CD8-positive, alpha-beta memory T cell (primary cell): ENCODE results near the gene ESF1. TPM values are rescaled to one million over a fixed set of nuclear protein-coding genes. Genes with fewer than 3 reads are reported as not detected.
"Not testable (repeated sequence)": the region's sequence is repeated elsewhere in the genome, so short reads cannot be mapped to it uniquely, and the experiment has no call there.

Source experiments
- CTCF ChIA-PET: fragments of 350-600 bp; sonication (Branson Sonifier 250); formaldehyde crosslinking; loops from one replicate; lab custom pipeline; 2021; ENCODE audit warnings: antibody characterized with exemption; lab: Charles Lee
- POLR2A ChIA-PET: fragments of 350-600 bp; sonication (Branson Sonifier 250); formaldehyde crosslinking; loops from one replicate; lab custom pipeline; 2021; ENCODE audit warnings: antibody characterized with exemption; lab: Charles Lee
- DNase-seq, 5 donors: peaks; one replicate each; pipeline versions ENCODE4 v3.0.0 to v3.0.0-alpha.2; 2020 to 2022; ENCODE audit warnings: mixed read lengths in 1 of 5
- H3K27ac ChIP-seq: one replicate; pipeline ENCODE4 v1.7.0; 2013; ENCODE audit warnings: low read depth, mild to moderate bottlenecking, low read length, moderate library complexity
- H3K27me3 ChIP-seq: 2 replicates; pipeline ENCODE4 v1.7.0; 2013; ENCODE audit warnings: low read length, mild to moderate bottlenecking; ENCODE audit not compliant: insufficient read depth, poor library complexity, severe bottlenecking
- H3K36me3 ChIP-seq: 2 replicates; pipeline ENCODE4 v1.7.0; 2013; ENCODE audit warnings: mild to moderate bottlenecking, low read length, moderate library complexity; ENCODE audit not compliant: insufficient read depth
- H3K4me1 ChIP-seq: 2 replicates; pipeline ENCODE4 v1.7.0; 2013; ENCODE audit warnings: mild to moderate bottlenecking, low read length, moderate library complexity; ENCODE audit not compliant: insufficient read depth
- H3K4me3 ChIP-seq: 2 replicates; pipeline ENCODE4 v1.7.0; 2013; ENCODE audit warnings: mild to moderate bottlenecking, low read length
- H3K9me3 ChIP-seq: 2 replicates; pipeline ENCODE4 v1.7.0; 2013; ENCODE audit warnings: mild to moderate bottlenecking, low read length
- H3K27ac Mint-ChIP-seq, 8 donors: one replicate each; pipeline ENCODE4 v1.8.0; 2020 to 2021; ENCODE audit warnings: mixed read lengths in 8 of 8, mild to moderate bottlenecking in 6 of 8, inconsistent platforms in 3 of 8, moderate library complexity in 3 of 8
- H3K27me3 Mint-ChIP-seq, 2 donors: one replicate each; pipeline ENCODE4 v1.8.0; 2020 to 2021; ENCODE audit warnings: mixed read lengths in 2 of 2, mild to moderate bottlenecking in 1 of 2, moderate library complexity in 1 of 2
- H3K36me3 Mint-ChIP-seq, 3 donors: one replicate each; pipeline ENCODE4 v1.8.0; 2020 to 2021; ENCODE audit warnings: mixed read lengths in 3 of 3, inconsistent platforms in 1 of 3, mild to moderate bottlenecking in 1 of 3
- H3K4me1 Mint-ChIP-seq, 3 donors: one replicate each; pipeline ENCODE4 v1.8.0; 2020 to 2021; ENCODE audit warnings: mixed read lengths in 3 of 3, inconsistent platforms in 1 of 3, mild to moderate bottlenecking in 1 of 3
- H3K4me3 Mint-ChIP-seq, 7 donors: one replicate each; pipeline ENCODE4 v1.8.0; 2020 to 2021; ENCODE audit warnings: mixed read lengths in 7 of 7, mild to moderate bottlenecking in 6 of 7, moderate library complexity in 4 of 7, inconsistent platforms in 2 of 7
- H3K9me3 Mint-ChIP-seq, 5 donors: one replicate each; pipeline ENCODE4 v1.8.0; 2020 to 2022; ENCODE audit warnings: mixed read lengths in 5 of 5, mild to moderate bottlenecking in 3 of 5, moderate library complexity in 2 of 5, inconsistent platforms in 1 of 5
- polyA plus RNA-seq: library from polyadenylated mRNA; unstranded; fragments of 300-500 nt; fragmentation: Illumina TruSeq; gene quantifications from one replicate; pipeline ENCODE4 v1.2.3, GENCODE V29; 2021
- total RNA-seq, 2 experiments: library from RNA; stranded (reverse); gene quantifications; one replicate each; pipeline ENCODE4 v1.2.3, GENCODE V29; 2021

The ESF1 gene
- total and polyA plus RNA-seq, 3 experiments from 2014 or later: 7.5 to 27.1 (median 25.6) TPM

- POLR2A ChIA-PET: no interaction called here
- Histone ChIP-seq H3K4me1 (no peaks in the 10 kb centered on the region), H3K4me3 (no peak overlapping the region), H3K9me3 (no peaks in the 10 kb centered on the region), H3K27ac (no peak overlapping the region), H3K36me3 (peaks cover 21% of the 10 kb centered on the region), H3K27me3 (no peaks in the 10 kb centered on the region)
- DNase-seq: peak in 1 of 5 donors; percentile 16
- H3K4me1 Mint-ChIP-seq: peaks cover 9 to 15% (median 10%) of the 10 kb centered on the region in 3 donors
- H3K9me3 Mint-ChIP-seq: no peaks in the 10 kb centered on the region
- no peak overlapping the region for H3K4me3 Mint-ChIP-seq
- H3K36me3 Mint-ChIP-seq: peaks cover 16 to 77% (median 27%) of the 10 kb centered on the region in 3 donors
- CTCF ChIA-PET: interaction anchor here (0.8 to 1.9 kb wide), 8 partner anchors 9 to 653 kb away, joined by 3 to 9 read pairs (median 4); partner anchors contain the start of genes ESF1 and NDUFAF5
- no peak overlapping the region for H3K27ac Mint-ChIP-seq
- no peaks in the 10 kb centered on the region for H3K27me3 Mint-ChIP-seq
Observed at GRCh38 chr20:13771853-13772453, 12.8 kb downstream of the ESF1 start.

GRCh38 chr20:13770141-13770540 is 14.6 kb downstream of the ESF1 start:
- peaks cover 32% of the 10 kb centered on the region for H3K36me3 ChIP-seq

GRCh38 chr20:13765868-13766416 is 18.8 kb downstream of the ESF1 start:
- Mint-ChIP-seq H3K9me3 (peaks cover 0 to 9% (median 7%) of the 10 kb centered on the region in 5 donors), H3K27ac (no peak overlapping the region), H3K27me3 (no peaks in the 10 kb centered on the region), H3K4me3 (no peak overlapping the region), H3K4me1 (peaks cover 0 to 14% (median 0%) of the 10 kb centered on the region in 3 donors), H3K36me3 (peaks cover 28 to 77% (median 38%) of the 10 kb centered on the region in 3 donors)
- ChIA-PET POLR2A (no interaction called here), CTCF (no interaction called here)
- Histone ChIP-seq H3K4me3 (no peak overlapping the region), H3K36me3 (peaks cover 32% of the 10 kb centered on the region), H3K9me3 (no peaks in the 10 kb centered on the region), H3K4me1 (no peaks in the 10 kb centered on the region), H3K27ac (no peak overlapping the region), H3K27me3 (no peaks in the 10 kb centered on the region)
- DNase-seq: no peak

More at GRCh38 chr20:13770141-13770540, 14.6 kb downstream of the ESF1 start:
- peaks cover 2 to 11% (median 3%) of the 10 kb centered on the region in 3 donors for H3K4me1 Mint-ChIP-seq
- no peak overlapping the region for H3K4me3 Mint-ChIP-seq
- no peaks in the 10 kb centered on the region for H3K4me1 ChIP-seq
- ChIA-PET CTCF (interaction anchor here (0.8 kb wide), 1 partner anchor 16 kb away, joined by 3 read pairs; no protein-coding TSS in a partner anchor), POLR2A (no interaction called here)
- H3K27me3 ChIP-seq: no peaks in the 10 kb centered on the region
- DNase-seq: no peak
- H3K27ac ChIP-seq: no peak overlapping the region
- no peak overlapping the region for H3K4me3 ChIP-seq
- peak overlapping the region in 1 of 8 donors; percentile 26 for H3K27ac Mint-ChIP-seq
- H3K9me3 ChIP-seq: no peaks in the 10 kb centered on the region
- H3K36me3 Mint-ChIP-seq: peaks cover 30 to 81% (median 30%) of the 10 kb centered on the region in 3 donors
- H3K9me3 Mint-ChIP-seq: peaks cover 0 to 9% (median 7%) of the 10 kb centered on the region in 5 donors
- H3K27me3 Mint-ChIP-seq: no peaks in the 10 kb centered on the region

GRCh38 chr20:13765299-13765698 is 19.4 kb downstream of the ESF1 start:
- DNase-seq: no peak
- Mint-ChIP-seq H3K4me1 (peaks cover 0 to 14% (median 0%) of the 10 kb centered on the region in 3 donors), H3K36me3 (peaks cover 28 to 71% (median 38%) of the 10 kb centered on the region in 3 donors), H3K4me3 (no peak overlapping the region), H3K27me3 (no peaks in the 10 kb centered on the region), H3K9me3 (peaks cover 0 to 9% (median 7%) of the 10 kb centered on the region in 5 donors), H3K27ac (no peak overlapping the region)
- Histone ChIP-seq H3K4me3 (no peak overlapping the region), H3K9me3 (no peaks in the 10 kb centered on the region), H3K36me3 (peaks cover 25% of the 10 kb centered on the region), H3K27ac (no peak overlapping the region), H3K4me1 (no peaks in the 10 kb centered on the region), H3K27me3 (no peaks in the 10 kb centered on the region)
- POLR2A ChIA-PET: no interaction called here
- CTCF ChIA-PET: interaction anchor here (0.5 kb wide), 1 partner anchor 19 kb away, joined by 4 read pairs; no protein-coding TSS in a partner anchor

- H3K36me3 ChIP-seq, CTCF ChIA-PET, H3K27ac Mint-ChIP-seq, DNase-seq, POLR2A ChIA-PET, H3K27me3 ChIP-seq, H3K27me3 Mint-ChIP-seq, H3K4me3 Mint-ChIP-seq, H3K4me1 ChIP-seq, H3K27ac ChIP-seq, H3K9me3 ChIP-seq, H3K4me1 Mint-ChIP-seq, H3K9me3 Mint-ChIP-seq, H3K4me3 ChIP-seq: not testable (repeated sequence)
- peaks cover 12 to 71% (median 22%) of the 10 kb centered on the region in 3 donors for H3K36me3 Mint-ChIP-seq
Observed at GRCh38 chr20:13760451-13760946, 24.2 kb downstream of the ESF1 start.

- Mint-ChIP-seq H3K4me1 (no peaks in the 10 kb centered on the region), H3K9me3 (no peaks in the 10 kb centered on the region), H3K27ac (no peak overlapping the region), H3K36me3 (peaks cover 7 to 59% (median 11%) of the 10 kb centered on the region in 3 donors), H3K27me3 (no peaks in the 10 kb centered on the region), H3K4me3 (no peak overlapping the region)
- POLR2A ChIA-PET: no interaction called here
- H3K9me3 ChIP-seq: no peaks in the 10 kb centered on the region
- no peak overlapping the region for H3K4me3 ChIP-seq
- CTCF ChIA-PET: no interaction called here
- H3K27ac ChIP-seq: no peak overlapping the region
- no peaks in the 10 kb centered on the region for H3K36me3 ChIP-seq
- no peaks in the 10 kb centered on the region for H3K27me3 ChIP-seq
- no peak for DNase-seq
- H3K4me1 ChIP-seq: no peaks in the 10 kb centered on the region
Observed at GRCh38 chr20:13758884-13759283, 25.8 kb downstream of the ESF1 start.

GRCh38 chr20:13756551-13756950 is 28.2 kb downstream of the ESF1 start:
- POLR2A ChIA-PET: no interaction called here
- Mint-ChIP-seq H3K27me3 (no peaks in the 10 kb centered on the region), H3K36me3 (peaks cover 7 to 47% (median 11%) of the 10 kb centered on the region in 3 donors), H3K4me3 (no peak overlapping the region), H3K4me1 (no peaks in the 10 kb centered on the region), H3K27ac (no peak overlapping the region), H3K9me3 (no peaks in the 10 kb centered on the region)
- Histone ChIP-seq H3K9me3 (no peaks in the 10 kb centered on the region), H3K27me3 (no peaks in the 10 kb centered on the region), H3K4me3 (no peak overlapping the region), H3K36me3 (no peaks in the 10 kb centered on the region), H3K27ac (no peak overlapping the region), H3K4me1 (no peaks in the 10 kb centered on the region)
- CTCF ChIA-PET: no interaction called here
- no peak for DNase-seq

GRCh38 chr20:13755809-13756208 is 28.9 kb downstream of the ESF1 start:
- ChIA-PET POLR2A (no interaction called here), CTCF (no interaction called here)
- Histone ChIP-seq H3K4me1 (no peaks in the 10 kb centered on the region), H3K27ac (no peak overlapping the region), H3K9me3 (no peaks in the 10 kb centered on the region), H3K36me3 (no peaks in the 10 kb centered on the region), H3K27me3 (no peaks in the 10 kb centered on the region), H3K4me3 (no peak overlapping the region)
- peaks cover 11 to 52% (median 12%) of the 10 kb centered on the region in 3 donors for H3K36me3 Mint-ChIP-seq
- no peak overlapping the region for H3K27ac Mint-ChIP-seq
- no peaks in the 10 kb centered on the region for H3K4me1 Mint-ChIP-seq
- H3K4me3 Mint-ChIP-seq: no peak overlapping the region
- no peaks in the 10 kb centered on the region for H3K27me3 Mint-ChIP-seq
- DNase-seq: no peak
- H3K9me3 Mint-ChIP-seq: no peaks in the 10 kb centered on the region
